DOHH2 (cell line): ENCODE data around the gene HAPLN2.

Experiments used
- EZH2phosphoT487 ChIP-seq: fragments of 200-600 bp; sonication (generic); IDR thresholded peaks from 2 replicates; pipeline ENCODE4 v1.6.1; 2017; ENCODE audit warnings: borderline replicate concordance, mild to moderate bottlenecking, antibody characterized with exemption, low read length, moderate library complexity, mixed read lengths
- TF ChIP-seq, protein P1 (sequence below): fragments of 200-600 bp; sonication (generic); IDR thresholded peaks from one replicate; pipeline ENCODE4 v1.5.1; 2014; ENCODE audit warnings: antibody characterized with exemption, mild to moderate bottlenecking, low read depth, low read length; ENCODE audit not compliant: poor library complexity, severe bottlenecking

DNA sequence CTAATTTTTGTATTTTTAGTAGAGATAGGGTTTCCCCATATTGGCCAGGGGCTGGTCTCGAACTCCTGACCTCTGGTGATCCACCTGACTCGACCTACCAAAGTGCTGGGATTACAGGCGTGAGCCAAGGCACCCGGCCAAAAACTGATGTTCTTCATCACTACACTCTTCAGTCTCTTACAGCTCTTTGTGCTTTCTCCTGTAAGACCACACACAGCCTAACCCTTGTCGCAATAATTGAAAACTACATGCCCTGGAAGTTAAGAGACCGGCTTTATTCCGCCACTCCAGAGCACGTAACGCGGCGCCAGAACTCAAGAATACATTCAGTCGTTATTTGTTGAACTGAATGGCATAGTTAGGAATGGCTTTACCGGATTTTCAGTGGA lies 18.5 kb upstream of the HAPLN2 start:
- TF ChIP-seq, protein P1, sequence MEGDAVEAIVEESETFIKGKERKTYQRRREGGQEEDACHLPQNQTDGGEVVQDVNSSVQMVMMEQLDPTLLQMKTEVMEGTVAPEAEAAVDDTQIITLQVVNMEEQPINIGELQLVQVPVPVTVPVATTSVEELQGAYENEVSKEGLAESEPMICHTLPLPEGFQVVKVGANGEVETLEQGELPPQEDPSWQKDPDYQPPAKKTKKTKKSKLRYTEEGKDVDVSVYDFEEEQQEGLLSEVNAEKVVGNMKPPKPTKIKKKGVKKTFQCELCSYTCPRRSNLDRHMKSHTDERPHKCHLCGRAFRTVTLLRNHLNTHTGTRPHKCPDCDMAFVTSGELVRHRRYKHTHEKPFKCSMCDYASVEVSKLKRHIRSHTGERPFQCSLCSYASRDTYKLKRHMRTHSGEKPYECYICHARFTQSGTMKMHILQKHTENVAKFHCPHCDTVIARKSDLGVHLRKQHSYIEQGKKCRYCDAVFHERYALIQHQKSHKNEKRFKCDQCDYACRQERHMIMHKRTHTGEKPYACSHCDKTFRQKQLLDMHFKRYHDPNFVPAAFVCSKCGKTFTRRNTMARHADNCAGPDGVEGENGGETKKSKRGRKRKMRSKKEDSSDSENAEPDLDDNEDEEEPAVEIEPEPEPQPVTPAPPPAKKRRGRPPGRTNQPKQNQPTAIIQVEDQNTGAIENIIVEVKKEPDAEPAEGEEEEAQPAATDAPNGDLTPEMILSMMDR, result no peak
- TF ChIP-seq EZH2phosphoT487, result no peak
